Right atrium auricular region (tissue), 2 donors: Measurements from ENCODE around the gene KCNH8. TPM values are rescaled to one million over a fixed set of nuclear protein-coding genes. Genes with fewer than 3 reads are reported as not detected.

Source experiments
- DNase-seq: peaks from one replicate; pipeline ENCODE4 v3.0.0-alpha.2; 2019; ENCODE audit warnings: low spot score
- H3K27ac ChIP-seq, 2 donors: fragments of 200-600 bp; sonication (generic); 1 replicate in 1 of 2; 2 replicates in 1 of 2; pipeline ENCODE4 v1.5.1; 2016 to 2019
- H3K27me3 ChIP-seq, 2 donors: fragments of 200-600 bp; sonication (generic); one replicate each; pipeline versions ENCODE4 v1.5.1 to v1.6.0; 2017 to 2019
- H3K36me3 ChIP-seq: fragments of 200-600 bp; sonication (generic); one replicate; pipeline ENCODE4 v1.5.1; 2016
- H3K4me1 ChIP-seq, 2 donors: fragments of 200-600 bp; sonication (generic); one replicate each; pipeline versions ENCODE4 v1.5.1 to v1.6.0; 2017 to 2019
- H3K4me3 ChIP-seq, 2 donors: fragments of 200-600 bp; sonication (generic); 1 replicate in 1 of 2; 2 replicates in 1 of 2; pipeline ENCODE4 v1.5.1; 2017 to 2019; ENCODE audit warnings: mild to moderate bottlenecking in 1 of 2, moderate library complexity in 1 of 2
- H3K9me3 ChIP-seq, 2 donors: fragments of 200-600 bp; sonication (generic); one replicate each; pipeline ENCODE4 v1.5.1; 2019
- total RNA-seq, 2 donors: library from RNA; depleted of rRNA; stranded (reverse); fragments of >200 nt; gene quantifications; one replicate each; pipeline ENCODE4 v1.1.0, GENCODE V29; 2016
- TF ChIP-seq, protein P1 (sequence below), 2 donors: fragments of 200-600 bp; sonication (generic); IDR thresholded peaks; one replicate each; pipeline ENCODE4 v1.5.1; 2019; ENCODE audit warnings: antibody characterized with exemption in 2 of 2

The KCNH8 gene
- total RNA-seq, 2 donors from 2014 or later: 0.08 TPM; not detected in 1

DNA sequence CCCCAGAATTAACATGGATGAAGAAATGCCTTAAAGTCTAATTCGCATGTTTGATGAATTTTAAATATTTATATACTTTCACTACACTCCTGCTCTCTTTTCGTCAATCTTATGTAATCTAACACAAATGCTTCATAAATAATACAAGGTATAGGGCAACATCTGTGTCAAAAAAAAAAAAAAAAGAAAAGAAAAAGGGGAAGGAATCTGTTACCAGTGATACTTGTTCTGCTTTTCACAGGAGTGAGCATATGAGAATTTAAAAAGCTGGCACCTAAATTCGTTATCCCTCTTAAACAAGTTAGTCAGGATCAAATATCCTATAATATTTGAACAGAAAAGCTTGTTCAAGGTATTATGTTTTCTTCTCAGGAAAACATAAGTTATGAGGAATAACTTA lies 243.8 kb downstream of the KCNH8 start:
- Histone ChIP-seq H3K27ac (no peak overlapping the region), H3K9me3 (no peaks in the 10 kb centered on the region), H3K4me1 (no peaks in the 10 kb centered on the region), H3K4me3 (no peak overlapping the region), H3K27me3 (no peaks in the 10 kb centered on the region), H3K36me3 (no peaks in the 10 kb centered on the region)
- TF ChIP-seq, protein P1, sequence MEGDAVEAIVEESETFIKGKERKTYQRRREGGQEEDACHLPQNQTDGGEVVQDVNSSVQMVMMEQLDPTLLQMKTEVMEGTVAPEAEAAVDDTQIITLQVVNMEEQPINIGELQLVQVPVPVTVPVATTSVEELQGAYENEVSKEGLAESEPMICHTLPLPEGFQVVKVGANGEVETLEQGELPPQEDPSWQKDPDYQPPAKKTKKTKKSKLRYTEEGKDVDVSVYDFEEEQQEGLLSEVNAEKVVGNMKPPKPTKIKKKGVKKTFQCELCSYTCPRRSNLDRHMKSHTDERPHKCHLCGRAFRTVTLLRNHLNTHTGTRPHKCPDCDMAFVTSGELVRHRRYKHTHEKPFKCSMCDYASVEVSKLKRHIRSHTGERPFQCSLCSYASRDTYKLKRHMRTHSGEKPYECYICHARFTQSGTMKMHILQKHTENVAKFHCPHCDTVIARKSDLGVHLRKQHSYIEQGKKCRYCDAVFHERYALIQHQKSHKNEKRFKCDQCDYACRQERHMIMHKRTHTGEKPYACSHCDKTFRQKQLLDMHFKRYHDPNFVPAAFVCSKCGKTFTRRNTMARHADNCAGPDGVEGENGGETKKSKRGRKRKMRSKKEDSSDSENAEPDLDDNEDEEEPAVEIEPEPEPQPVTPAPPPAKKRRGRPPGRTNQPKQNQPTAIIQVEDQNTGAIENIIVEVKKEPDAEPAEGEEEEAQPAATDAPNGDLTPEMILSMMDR (IDR thresholded peaks at IDR 0.05): no peak
- DNase-seq: no peak

DNA sequence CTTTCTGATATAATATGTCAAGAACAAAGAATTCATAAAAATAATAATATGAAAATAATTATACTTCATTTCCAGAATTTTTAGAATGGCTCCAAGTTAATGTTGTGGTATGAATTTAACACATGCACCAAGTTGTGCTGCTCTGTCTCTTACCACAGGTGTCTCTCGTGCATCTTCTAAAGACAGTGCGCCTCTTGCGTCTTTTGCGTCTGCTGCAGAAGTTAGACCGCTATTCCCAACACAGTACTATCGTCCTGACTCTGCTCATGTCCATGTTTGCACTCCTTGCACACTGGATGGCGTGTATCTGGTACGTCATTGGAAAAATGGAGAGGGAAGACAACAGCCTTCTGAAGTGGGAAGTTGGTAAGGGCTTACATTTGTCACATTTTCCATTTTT lies 246.6 kb downstream of the KCNH8 start:
- H3K27ac ChIP-seq: no peak overlapping the region

DNA sequence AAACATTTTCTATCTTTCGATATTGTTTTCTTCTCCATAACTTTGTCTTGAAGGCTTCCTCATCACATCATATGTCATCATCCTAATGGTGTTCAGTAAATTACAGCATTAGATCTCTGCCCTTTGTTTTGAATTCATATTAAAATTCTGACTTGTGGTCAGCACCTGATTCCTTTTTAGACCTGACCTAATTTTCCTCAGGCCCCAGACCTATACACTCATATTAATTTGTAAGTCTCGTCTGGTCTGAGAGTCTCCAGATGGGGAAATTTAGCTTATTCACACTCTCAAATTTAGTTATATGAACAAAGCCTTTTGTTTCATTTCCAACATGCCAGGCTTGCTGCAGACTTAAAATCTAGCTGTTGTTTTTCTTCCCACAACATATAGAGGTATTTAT lies 248.4 kb downstream of the KCNH8 start:
- Histone ChIP-seq H3K27ac (no peak overlapping the region), H3K4me1 (no peaks in the 10 kb centered on the region), H3K4me3 (no peak overlapping the region), H3K9me3 (no peaks in the 10 kb centered on the region), H3K27me3 (no peaks in the 10 kb centered on the region), H3K36me3 (no peaks in the 10 kb centered on the region)
- TF ChIP-seq, protein P1 (IDR thresholded peaks at IDR 0.05): no peak
- no peak for DNase-seq

More for the DNA sequence above, 246.6 kb downstream of the KCNH8 start:
- no peak for DNase-seq
- H3K9me3 ChIP-seq: no peaks in the 10 kb centered on the region
- H3K4me1 ChIP-seq: no peaks in the 10 kb centered on the region
- TF ChIP-seq, protein P1 (IDR thresholded peaks at IDR 0.05): no peak
- no peaks in the 10 kb centered on the region for H3K36me3 ChIP-seq
- H3K27me3 ChIP-seq: no peaks in the 10 kb centered on the region
- H3K4me3 ChIP-seq: no peak overlapping the region

DNA sequence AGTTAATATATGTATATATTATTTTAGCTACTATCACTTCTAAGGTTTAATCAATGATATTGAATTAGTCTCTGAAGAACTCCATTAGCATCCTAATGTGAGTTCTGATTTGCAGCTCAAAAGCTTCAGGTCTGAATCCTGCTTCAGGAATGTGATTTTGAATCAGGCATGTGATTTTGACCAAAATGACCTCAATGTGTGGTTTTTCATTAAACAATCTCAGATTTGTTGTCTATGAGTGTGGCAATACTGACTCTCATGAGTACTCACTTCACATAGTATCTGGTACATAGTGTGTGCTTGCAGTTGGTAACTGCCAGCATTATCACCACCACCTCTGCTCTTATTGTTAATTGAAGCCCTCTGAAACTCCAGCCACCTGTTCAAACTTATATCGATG lies 251.0 kb downstream of the KCNH8 start:
- Histone ChIP-seq H3K36me3 (no peaks in the 10 kb centered on the region), H3K4me3 (no peak overlapping the region), H3K27ac (no peak overlapping the region), H3K27me3 (no peaks in the 10 kb centered on the region), H3K4me1 (no peaks in the 10 kb centered on the region), H3K9me3 (no peaks in the 10 kb centered on the region)
- no peak for DNase-seq
- TF ChIP-seq, protein P1 (IDR thresholded peaks at IDR 0.05): no peak

DNA sequence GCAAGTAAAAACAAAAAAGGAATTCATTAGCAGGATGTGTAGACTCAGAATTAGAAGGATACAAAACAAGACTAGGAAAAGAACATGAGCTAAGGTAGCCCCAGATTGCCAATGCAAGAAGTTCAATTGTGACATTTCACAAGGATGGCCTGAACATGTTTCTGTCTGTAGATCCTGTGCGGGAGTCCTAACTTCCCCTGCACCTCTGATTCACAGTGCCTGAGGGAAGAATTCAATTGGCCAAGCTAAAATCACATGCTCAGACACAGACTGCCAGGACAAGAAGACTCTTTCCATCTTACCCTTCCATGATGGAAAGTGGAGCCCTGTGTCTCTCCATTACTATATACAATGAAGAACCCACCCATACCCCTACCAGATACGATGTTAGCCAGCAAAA lies 251.5 kb downstream of the KCNH8 start:
- Histone ChIP-seq H3K9me3 (no peaks in the 10 kb centered on the region), H3K4me1 (no peaks in the 10 kb centered on the region), H3K27me3 (no peaks in the 10 kb centered on the region), H3K4me3 (no peak overlapping the region), H3K36me3 (no peaks in the 10 kb centered on the region), H3K27ac (no peak overlapping the region)
- no peak for DNase-seq
- TF ChIP-seq, protein P1 (IDR thresholded peaks at IDR 0.05): no peak

DNA sequence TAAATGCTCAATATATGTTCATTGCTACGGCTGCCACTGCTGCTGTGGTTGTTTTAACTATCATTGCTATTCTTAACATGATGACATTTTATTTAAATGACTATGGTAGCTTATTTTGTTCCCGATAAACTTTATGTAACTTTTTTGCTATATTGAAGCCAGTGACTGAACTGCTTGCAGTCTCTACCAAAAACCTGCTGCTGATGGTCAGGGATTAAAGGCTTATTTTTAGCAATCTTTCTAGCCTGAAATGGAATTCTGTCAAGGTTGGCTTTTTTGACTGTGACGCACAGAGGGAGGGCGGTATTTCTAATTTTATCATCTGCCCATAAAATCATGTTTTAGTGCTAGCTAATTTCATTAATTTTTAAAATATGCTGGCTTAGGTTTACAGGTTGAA lies 271.8 kb downstream of the KCNH8 start:
- Histone ChIP-seq H3K27ac (no peak overlapping the region), H3K4me3 (no peak overlapping the region), H3K36me3 (no peaks in the 10 kb centered on the region)

More for the DNA sequence above, 271.8 kb downstream of the KCNH8 start:
- TF ChIP-seq, protein P1 (IDR thresholded peaks at IDR 0.05): no peak
- Histone ChIP-seq H3K27me3 (no peaks in the 10 kb centered on the region), H3K9me3 (no peaks in the 10 kb centered on the region), H3K4me1 (no peaks in the 10 kb centered on the region)
- no peak for DNase-seq
